NCI-H1048 (cell line): ENCODE data around the gene U2AF1L4.
A peak's percentile ranks its signal among the peaks of the same experiment; 100 is the strongest.
"Not testable (repeated sequence)": the region's sequence is repeated elsewhere in the genome, so short reads cannot be mapped to it uniquely, and the experiment has no call there.

Source experiments
- DNase-seq: peaks from one replicate; lab custom pipeline; 2025; lab: John Stamatoyannopoulos, UW

Gene U2AF1L4

GRCh38 chr19:35780717-35781116, 35.5 kb upstream of the U2AF1L4 start:
- DNase-seq, result no peak

- no peak for DNase-seq
Observed at GRCh38 chr19:35780058-35780457, 34.8 kb upstream of the U2AF1L4 start.

- no peak for DNase-seq
Observed at GRCh38 chr19:35779033-35779432, 33.8 kb upstream of the U2AF1L4 start.

- no peak for DNase-seq
Observed at GRCh38 chr19:35777961-35778360, 32.7 kb upstream of the U2AF1L4 start.

GRCh38 chr19:35777086-35777841, 32.0 kb upstream of the U2AF1L4 start:
- DNase-seq, result no peak

GRCh38 chr19:35776102-35776788, 31.0 kb upstream of the U2AF1L4 start:
- no peak for DNase-seq

- peak; percentile 98 for DNase-seq
Observed at GRCh38 chr19:35775298-35776101, 30.3 kb upstream of the U2AF1L4 start, which contains the start of gene ARHGAP33. TSS of gene ARHGAP33 (plus strand) at chr19:35775564. CDS start at chr19:35775659, 95 bp downstream.

GRCh38 chr19:35775046-35775297, 29.8 kb upstream of the U2AF1L4 start:
- no peak for DNase-seq

- no peak for DNase-seq
Observed at GRCh38 chr19:35774274-35775045, 29.2 kb upstream of the U2AF1L4 start.

GRCh38 chr19:35773020-35773806, 28.0 kb upstream of the U2AF1L4 start:
- no peak for DNase-seq

- not testable (repeated sequence) for DNase-seq
Observed at GRCh38 chr19:35772362-35772761, 27.1 kb upstream of the U2AF1L4 start.

GRCh38 chr19:35768082-35768421, 22.8 kb upstream of the U2AF1L4 start:
- no peak for DNase-seq

- DNase-seq, result no peak
Observed at GRCh38 chr19:35767288-35768081, 22.3 kb upstream of the U2AF1L4 start.

GRCh38 chr19:35766571-35767104, 21.4 kb upstream of the U2AF1L4 start:
- no peak for DNase-seq

- DNase-seq, result no peak
Observed at GRCh38 chr19:35764432-35765315, 19.5 kb upstream of the U2AF1L4 start.

- DNase-seq, result no peak
Observed at GRCh38 chr19:35760711-35761349, 15.6 kb upstream of the U2AF1L4 start.

- no peak for DNase-seq
Observed at GRCh38 chr19:35759697-35760096, 14.5 kb upstream of the U2AF1L4 start.

GRCh38 chr19:35757749-35758608, 12.8 kb upstream of the U2AF1L4 start, which contains the start of gene PROSER3:
TSS of gene PROSER3 (plus strand) at chr19:35758176. CDS start at chr19:35758216, 40 bp downstream.
- DNase-seq, result peak; percentile 94
